SU-DHL-6 (cell line): ENCODE measurements around the gene SLC39A10.

Experiments used
- EZH2phosphoT487 ChIP-seq: fragments of 200-600 bp; sonication (generic), shearing (Covaris generic); conservative IDR thresholded peaks from 2 replicates; pipeline ENCODE4 v1.6.1; 2018; ENCODE audit warnings: mild to moderate bottlenecking, antibody characterized with exemption, low read length, moderate library complexity, mixed read lengths
- TF ChIP-seq, protein P1 (sequence below): fragments of 200-600 bp; sonication (generic); IDR thresholded peaks from one replicate; pipeline ENCODE4 v1.5.1; 2017; ENCODE audit warnings: antibody characterized with exemption, mild to moderate bottlenecking, low read length, moderate library complexity; ENCODE audit not compliant: insufficient read depth, poor library complexity, severe bottlenecking

DNA sequence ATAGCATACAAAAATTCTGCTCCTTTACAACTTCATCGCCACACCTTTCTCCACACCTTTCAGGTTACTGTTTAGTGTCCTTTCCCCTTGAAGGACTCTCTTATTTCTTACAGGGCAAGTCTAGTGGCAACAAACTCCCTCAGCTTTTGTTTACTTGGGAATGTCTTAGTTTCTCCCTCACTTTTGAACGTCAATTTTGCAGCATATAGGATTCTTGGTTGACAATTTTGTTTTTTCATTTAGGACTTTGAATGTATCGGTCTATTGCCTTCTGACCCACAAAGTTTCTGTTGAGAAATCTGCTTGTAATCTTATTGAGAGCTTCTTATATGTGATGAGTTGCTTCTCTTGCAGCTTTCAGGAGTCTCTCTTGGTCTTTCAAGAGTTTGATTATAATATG, 43.5 kb downstream of the SLC39A10 start:
- TF ChIP-seq, protein P1, sequence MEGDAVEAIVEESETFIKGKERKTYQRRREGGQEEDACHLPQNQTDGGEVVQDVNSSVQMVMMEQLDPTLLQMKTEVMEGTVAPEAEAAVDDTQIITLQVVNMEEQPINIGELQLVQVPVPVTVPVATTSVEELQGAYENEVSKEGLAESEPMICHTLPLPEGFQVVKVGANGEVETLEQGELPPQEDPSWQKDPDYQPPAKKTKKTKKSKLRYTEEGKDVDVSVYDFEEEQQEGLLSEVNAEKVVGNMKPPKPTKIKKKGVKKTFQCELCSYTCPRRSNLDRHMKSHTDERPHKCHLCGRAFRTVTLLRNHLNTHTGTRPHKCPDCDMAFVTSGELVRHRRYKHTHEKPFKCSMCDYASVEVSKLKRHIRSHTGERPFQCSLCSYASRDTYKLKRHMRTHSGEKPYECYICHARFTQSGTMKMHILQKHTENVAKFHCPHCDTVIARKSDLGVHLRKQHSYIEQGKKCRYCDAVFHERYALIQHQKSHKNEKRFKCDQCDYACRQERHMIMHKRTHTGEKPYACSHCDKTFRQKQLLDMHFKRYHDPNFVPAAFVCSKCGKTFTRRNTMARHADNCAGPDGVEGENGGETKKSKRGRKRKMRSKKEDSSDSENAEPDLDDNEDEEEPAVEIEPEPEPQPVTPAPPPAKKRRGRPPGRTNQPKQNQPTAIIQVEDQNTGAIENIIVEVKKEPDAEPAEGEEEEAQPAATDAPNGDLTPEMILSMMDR = no peak
- no peak for TF ChIP-seq EZH2phosphoT487
